SU-DHL-6 (cell line): Measurements from ENCODE around the gene ID3.
"Not testable (repeated sequence)": the region's sequence is repeated elsewhere in the genome, so short reads cannot be mapped to it uniquely, and the experiment has no call there.

Source experiments
- H2AFZ ChIP-seq: fragments of 200-600 bp; sonication (generic); 2 replicates; pipeline ENCODE4 v1.6.1; 2014; ENCODE audit warnings: low read depth, mild to moderate bottlenecking, moderate library complexity, mixed read lengths, antibody characterized with exemption, low read length; ENCODE audit not compliant: severe bottlenecking
- H3F3A ChIP-seq: fragments of 200-600 bp; shearing (Covaris generic); 2 replicates; pipeline ENCODE4 v1.6.0; 2016; ENCODE audit warnings: antibody characterized with exemption, mild to moderate bottlenecking; ENCODE audit not compliant: insufficient read depth
- H3K27ac ChIP-seq: fragments of 200-600 bp; sonication (generic); 2 replicates; pipeline ENCODE4 v1.5.1; 2016; ENCODE audit warnings: low read depth, mild to moderate bottlenecking, low read length, moderate library complexity, mixed read lengths
- H3K27me3 ChIP-seq: fragments of 200-600 bp; sonication (generic), shearing (Covaris generic); 2 replicates; pipeline ENCODE4 v1.6.0; 2014; ENCODE audit warnings: mild to moderate bottlenecking, low read length
- H3K36me3 ChIP-seq: fragments of 200-600 bp; sonication (generic); 2 replicates; pipeline ENCODE4 v1.6.1; 2014; ENCODE audit warnings: mild to moderate bottlenecking, low read length, mixed read lengths
- H3K4me2 ChIP-seq: fragments of 300-600, 200-600 bp; shearing (Covaris generic), sonication (generic); 2 replicates; pipeline ENCODE4 v1.6.0; 2014; ENCODE audit warnings: low read length, low read depth, mild to moderate bottlenecking; ENCODE audit not compliant: poor library complexity, severe bottlenecking
- H3K4me3 ChIP-seq: fragments of 200-600 bp; sonication (generic); 2 replicates; pipeline ENCODE4 v1.5.1; 2014; ENCODE audit warnings: antibody characterized with exemption, low read length, mild to moderate bottlenecking, mixed read lengths; ENCODE audit not compliant: insufficient read depth, poor library complexity, severe bottlenecking
- H3K79me2 ChIP-seq: fragments of 200-600 bp; sonication (generic); 2 replicates; pipeline ENCODE4 v1.6.1; 2014; ENCODE audit warnings: mild to moderate bottlenecking, low read length, moderate library complexity; ENCODE audit not compliant: insufficient read depth
- H3K9ac ChIP-seq: fragments of 200-600 bp; sonication (generic); 2 replicates; pipeline ENCODE4 v1.7.0; 2014; ENCODE audit warnings: mild to moderate bottlenecking, low read length
- H3K9me2 ChIP-seq: fragments of 200-600 bp; sonication (generic); replicated peaks from 2 replicates; pipeline ENCODE4 v1.6.1; 2014; ENCODE audit warnings: low read length; ENCODE audit not compliant: insufficient read depth
- H3K9me3 ChIP-seq: fragments of 200-600 bp; sonication (generic); 2 replicates; pipeline ENCODE4 v1.6.1; 2014; ENCODE audit warnings: low read length, mixed read lengths; ENCODE audit not compliant: insufficient read depth
- H4K20me1 ChIP-seq: fragments of 200-600 bp; sonication (generic); 2 replicates; pipeline ENCODE4 v1.6.1; 2014; ENCODE audit warnings: low read depth, mild to moderate bottlenecking, antibody characterized with exemption, low read length, moderate library complexity, mixed read lengths
- EZH2phosphoT487 ChIP-seq: fragments of 200-600 bp; sonication (generic), shearing (Covaris generic); conservative IDR thresholded peaks from 2 replicates; pipeline ENCODE4 v1.6.1; 2018; ENCODE audit warnings: mild to moderate bottlenecking, antibody characterized with exemption, low read length, moderate library complexity, mixed read lengths
- TF ChIP-seq, protein P1 (sequence below): fragments of 200-600 bp; sonication (generic); IDR thresholded peaks from one replicate; pipeline ENCODE4 v1.5.1; 2017; ENCODE audit warnings: antibody characterized with exemption, mild to moderate bottlenecking, low read length, moderate library complexity; ENCODE audit not compliant: insufficient read depth, poor library complexity, severe bottlenecking

Gene ID3

DNA sequence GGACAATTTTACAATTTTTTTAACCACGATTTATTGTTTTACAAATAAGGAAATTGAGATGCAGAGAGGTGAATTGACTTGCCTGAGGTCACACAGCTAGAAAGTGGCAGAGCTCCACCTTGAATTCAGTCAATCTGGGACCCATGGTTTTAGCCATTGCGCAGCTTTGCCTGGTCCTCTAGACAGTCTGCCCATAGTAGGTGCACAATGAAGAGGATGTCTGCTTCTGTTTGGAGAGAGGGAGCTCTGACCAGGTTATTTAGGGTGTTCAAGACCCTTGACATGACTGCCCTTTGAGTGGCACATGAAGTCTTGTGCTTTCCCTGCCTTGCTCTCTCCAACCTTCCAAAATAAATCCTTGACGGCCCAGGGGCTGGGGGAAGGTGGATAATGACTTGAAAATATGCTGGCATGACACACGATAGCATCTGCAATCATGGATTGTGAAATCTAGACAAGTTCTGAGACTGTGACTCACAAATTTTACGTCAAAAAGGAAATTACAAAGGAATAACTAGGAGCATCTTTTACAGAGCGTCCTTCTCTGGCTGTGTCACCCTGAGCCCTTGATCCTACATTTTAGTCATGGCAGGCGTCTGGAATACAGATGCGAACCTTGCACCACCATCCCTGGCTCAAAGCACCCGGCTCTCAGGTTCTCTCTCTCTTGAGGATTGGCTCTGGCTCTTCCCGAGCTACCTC lies 26.2 kb upstream of the ID3 start:
- Histone ChIP-seq H3K9ac (no peak overlapping the region), H3K79me2 (no peaks in the 10 kb centered on the region), H3K27ac (no peak overlapping the region), H3K36me3 (no peaks in the 10 kb centered on the region), H3F3A (peaks cover 17% of the 10 kb centered on the region; the same call in 1 of the 2 replicates), H2AFZ (no peak overlapping the region), H3K9me2 (no peaks in the 10 kb centered on the region), H3K4me3 (no peak overlapping the region), H3K4me2 (no peak overlapping the region), H3K9me3 (no peaks in the 10 kb centered on the region), H3K27me3 (no peaks in the 10 kb centered on the region), H4K20me1 (no peaks in the 10 kb centered on the region)
- TF ChIP-seq EZH2phosphoT487 = no peak
- TF ChIP-seq, protein P1, sequence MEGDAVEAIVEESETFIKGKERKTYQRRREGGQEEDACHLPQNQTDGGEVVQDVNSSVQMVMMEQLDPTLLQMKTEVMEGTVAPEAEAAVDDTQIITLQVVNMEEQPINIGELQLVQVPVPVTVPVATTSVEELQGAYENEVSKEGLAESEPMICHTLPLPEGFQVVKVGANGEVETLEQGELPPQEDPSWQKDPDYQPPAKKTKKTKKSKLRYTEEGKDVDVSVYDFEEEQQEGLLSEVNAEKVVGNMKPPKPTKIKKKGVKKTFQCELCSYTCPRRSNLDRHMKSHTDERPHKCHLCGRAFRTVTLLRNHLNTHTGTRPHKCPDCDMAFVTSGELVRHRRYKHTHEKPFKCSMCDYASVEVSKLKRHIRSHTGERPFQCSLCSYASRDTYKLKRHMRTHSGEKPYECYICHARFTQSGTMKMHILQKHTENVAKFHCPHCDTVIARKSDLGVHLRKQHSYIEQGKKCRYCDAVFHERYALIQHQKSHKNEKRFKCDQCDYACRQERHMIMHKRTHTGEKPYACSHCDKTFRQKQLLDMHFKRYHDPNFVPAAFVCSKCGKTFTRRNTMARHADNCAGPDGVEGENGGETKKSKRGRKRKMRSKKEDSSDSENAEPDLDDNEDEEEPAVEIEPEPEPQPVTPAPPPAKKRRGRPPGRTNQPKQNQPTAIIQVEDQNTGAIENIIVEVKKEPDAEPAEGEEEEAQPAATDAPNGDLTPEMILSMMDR = no peak

DNA sequence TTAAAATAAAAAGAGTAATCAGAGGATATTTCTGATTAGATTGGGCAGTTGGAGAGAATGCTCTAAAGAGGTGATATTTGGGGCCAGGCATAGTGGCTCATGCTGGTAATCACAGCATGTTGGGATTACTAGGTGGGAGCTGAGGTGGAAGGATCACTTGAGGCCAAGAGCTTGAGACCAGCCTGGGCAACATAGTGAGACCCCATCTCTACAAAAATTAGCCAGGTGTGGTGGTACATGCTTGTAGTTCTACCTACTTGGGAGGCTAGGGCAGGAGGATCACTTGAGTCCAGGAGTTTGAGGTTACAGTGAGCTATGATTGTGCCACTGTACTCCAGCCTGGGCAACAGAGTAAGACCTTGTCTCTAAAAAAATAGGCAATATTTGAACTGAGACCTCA lies 24.4 kb upstream of the ID3 start:
- not testable (repeated sequence) for H3K9me2 ChIP-seq, H3K4me2 ChIP-seq, H2AFZ ChIP-seq, H4K20me1 ChIP-seq, H3K4me3 ChIP-seq, H3K36me3 ChIP-seq, H3K79me2 ChIP-seq, H3K27ac ChIP-seq, H3K27me3 ChIP-seq, H3K9me3 ChIP-seq, H3K9ac ChIP-seq, H3F3A ChIP-seq

DNA sequence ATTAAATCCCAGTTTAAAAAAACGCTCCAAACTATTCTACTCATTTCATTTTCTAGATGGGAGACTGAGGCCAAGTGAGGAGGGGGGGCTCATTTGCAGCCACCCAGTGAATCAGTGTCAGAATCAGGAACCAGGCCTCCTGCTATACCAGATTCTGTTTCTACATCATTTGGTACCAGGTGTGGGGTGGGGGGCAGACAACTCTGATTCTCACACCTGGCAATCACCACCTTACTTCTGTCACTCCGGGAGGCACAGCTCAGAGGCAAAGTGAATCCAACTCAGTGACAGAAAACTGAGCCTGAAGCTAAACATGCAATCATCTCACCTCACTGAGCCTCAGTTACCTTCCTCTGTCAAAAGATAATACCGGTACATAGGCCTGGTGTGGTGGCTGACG lies 23.5 kb upstream of the ID3 start:
- Histone ChIP-seq H3K79me2 (no peaks in the 10 kb centered on the region), H3K9ac (no peak overlapping the region)
- TF ChIP-seq, protein P1 = no peak
- TF ChIP-seq EZH2phosphoT487 = no peak

DNA sequence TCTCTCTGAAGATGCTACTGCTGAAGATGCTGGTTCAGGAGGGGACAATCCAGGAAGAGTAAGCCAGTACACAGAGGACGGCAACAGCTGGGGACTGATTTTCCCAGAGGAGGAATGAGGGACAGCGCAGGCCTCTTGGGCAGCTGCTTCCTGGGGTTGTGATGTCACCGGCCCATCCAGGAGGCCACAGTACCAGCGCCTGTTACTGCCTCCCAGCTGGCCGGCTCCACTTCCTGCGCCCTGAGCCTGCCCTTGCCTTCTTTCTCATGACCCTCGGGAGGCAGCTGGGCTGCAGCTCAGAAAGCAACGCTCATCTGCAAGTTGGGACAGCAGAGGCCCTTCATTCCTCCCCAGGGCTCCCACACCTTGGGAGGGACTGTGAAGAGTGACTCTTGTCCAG lies 21.9 kb upstream of the ID3 start:
- Histone ChIP-seq H3K27ac (no peak overlapping the region), H3K4me3 (no peak overlapping the region), H3K9ac (no peak overlapping the region), H2AFZ (no peak overlapping the region), H4K20me1 (no peaks in the 10 kb centered on the region), H3K9me3 (no peaks in the 10 kb centered on the region), H3K9me2 (no peaks in the 10 kb centered on the region), H3K79me2 (no peaks in the 10 kb centered on the region), H3K4me2 (no peak overlapping the region), H3K27me3 (no peaks in the 10 kb centered on the region), H3F3A (peaks cover 7% of the 10 kb centered on the region; the same call in 1 of the 2 replicates), H3K36me3 (no peaks in the 10 kb centered on the region)
- TF ChIP-seq, protein P1 = no peak
- no peak for TF ChIP-seq EZH2phosphoT487

More for the DNA sequence above, 23.5 kb upstream of the ID3 start:
- no peaks in the 10 kb centered on the region for H3K36me3 ChIP-seq
- no peak overlapping the region for H3K27ac ChIP-seq
- H4K20me1 ChIP-seq = no peaks in the 10 kb centered on the region
- H3F3A ChIP-seq = peaks cover 3% of the 10 kb centered on the region; the same call in 1 of the 2 replicates
- H3K4me3 ChIP-seq = no peak overlapping the region
- H2AFZ ChIP-seq = no peak overlapping the region
- no peak overlapping the region for H3K4me2 ChIP-seq
- H3K9me3 ChIP-seq = no peaks in the 10 kb centered on the region
- no peaks in the 10 kb centered on the region for H3K9me2 ChIP-seq
- H3K27me3 ChIP-seq = no peaks in the 10 kb centered on the region
